ENCODE data around the gene CFAP20.

The CFAP20 gene

DNA sequence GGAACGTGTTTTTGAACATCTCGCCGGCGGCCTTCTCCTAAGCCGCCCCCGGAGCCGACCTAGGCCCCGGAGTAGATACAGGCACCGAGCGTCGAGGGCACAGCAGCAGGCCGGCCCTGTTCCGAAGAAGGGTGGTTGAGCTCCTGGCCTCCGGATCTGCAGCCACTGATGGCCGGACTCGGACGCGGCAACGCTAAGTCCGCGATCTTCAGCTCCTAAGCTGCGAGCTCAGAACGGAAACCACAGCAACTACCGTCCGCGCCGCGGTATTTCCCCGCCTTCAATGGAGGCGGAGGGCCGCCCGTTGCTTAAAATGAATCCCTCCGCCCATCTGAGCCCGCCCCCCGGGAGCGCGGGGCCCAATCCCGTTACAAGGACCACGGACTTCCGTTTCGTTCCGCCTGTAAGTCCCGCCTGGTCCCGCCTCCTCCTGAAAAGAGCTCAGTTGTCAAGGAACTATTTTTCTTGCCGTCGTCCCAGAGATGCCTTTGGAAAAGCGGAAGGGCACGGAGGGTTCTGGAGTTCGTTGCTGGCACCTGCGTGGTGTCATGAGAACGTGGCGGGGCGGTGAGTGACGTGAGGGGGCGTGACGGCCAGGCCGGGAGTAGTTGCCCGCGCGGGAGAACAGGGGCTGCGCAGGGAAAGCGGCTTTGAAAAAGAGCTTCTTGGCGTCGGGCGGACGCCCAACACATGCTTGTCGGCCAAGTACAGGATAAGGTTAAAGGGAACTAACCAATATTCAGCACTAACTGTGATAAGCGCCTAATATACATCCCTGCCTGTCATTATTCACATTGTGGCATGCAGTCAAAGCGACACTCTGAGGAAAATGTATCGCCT lies at the start of gene CFAP20:
Gene CFAP20 (minus strand): TSS at position 285 of the 840 bp plus-strand sequence. CDS start 266 bp downstream, at position 19.
- peak; percentile 99 for DNase-seq

DNA sequence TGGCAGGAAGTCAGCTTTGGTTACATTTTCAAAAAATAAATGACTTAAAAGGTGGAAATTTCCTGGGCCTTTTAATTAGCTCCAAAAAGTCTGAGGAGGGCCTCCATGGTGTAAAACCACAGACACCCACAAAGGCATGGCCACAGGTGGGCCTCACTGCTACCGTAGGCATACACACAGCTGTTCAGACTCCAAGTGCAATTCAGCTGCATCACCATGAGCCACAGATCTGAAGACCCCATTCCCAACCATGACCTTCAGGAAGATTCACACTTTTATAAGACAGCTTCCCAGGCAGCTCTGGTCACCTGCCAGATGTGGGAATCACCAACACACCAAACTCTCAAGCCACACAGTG lies 48.2 kb upstream of the CFAP20 start:
- no peak for DNase-seq

DNA sequence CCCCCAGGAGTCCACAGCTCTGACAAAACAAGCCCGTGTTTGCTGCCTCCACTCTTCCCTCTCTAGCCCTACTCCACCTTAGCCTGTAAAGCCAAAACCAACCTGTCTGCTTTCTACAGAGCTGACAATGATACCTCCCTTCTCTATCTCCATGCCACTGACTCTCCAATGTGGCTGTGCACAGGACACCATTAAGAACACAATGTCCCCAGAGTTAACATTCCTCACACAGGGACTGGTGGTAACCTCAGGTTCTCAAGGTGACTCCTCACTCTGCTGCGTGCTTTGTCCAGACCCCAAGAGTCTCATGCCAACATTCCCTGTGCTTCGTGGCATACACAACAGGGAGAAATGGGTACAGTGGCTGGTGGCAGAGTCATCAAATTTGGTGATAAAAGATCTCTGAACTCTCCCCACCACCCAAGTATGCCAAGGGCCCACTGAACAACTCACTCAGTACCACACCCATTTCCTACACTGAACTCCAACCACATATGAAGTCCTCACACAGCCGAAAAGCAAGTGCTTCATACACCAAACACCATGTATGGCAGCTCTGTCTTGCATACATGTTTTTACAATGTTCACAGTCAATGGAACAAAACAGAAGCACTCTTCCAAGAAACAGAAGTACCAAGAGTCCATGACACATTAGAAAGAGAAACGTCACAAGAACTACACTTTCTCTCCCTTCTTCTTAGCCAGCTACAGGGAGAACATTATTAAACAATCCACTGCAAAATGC lies 47.6 kb upstream of the CFAP20 start:
- DNase-seq: no peak

DNA sequence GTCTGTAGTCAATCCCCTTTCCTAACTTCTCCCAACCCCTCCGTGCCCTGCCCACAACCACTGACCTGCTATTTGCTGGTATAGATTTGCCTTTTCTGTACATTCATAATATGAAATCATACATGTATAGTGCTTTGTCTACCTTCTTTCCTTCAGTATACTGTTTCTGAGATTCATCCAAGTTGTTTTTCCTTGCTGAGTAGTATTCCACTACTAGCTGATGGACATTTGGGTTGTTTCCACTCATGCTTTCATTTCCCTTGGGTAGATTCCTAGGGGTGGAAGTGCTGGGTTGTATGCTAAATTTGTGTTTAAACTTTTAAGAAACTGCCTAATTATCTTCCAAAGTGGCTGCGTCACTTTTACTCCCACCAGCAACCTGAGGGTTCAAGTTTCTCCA lies 41.0 kb upstream of the CFAP20 start:
- no peak for DNase-seq

DNA sequence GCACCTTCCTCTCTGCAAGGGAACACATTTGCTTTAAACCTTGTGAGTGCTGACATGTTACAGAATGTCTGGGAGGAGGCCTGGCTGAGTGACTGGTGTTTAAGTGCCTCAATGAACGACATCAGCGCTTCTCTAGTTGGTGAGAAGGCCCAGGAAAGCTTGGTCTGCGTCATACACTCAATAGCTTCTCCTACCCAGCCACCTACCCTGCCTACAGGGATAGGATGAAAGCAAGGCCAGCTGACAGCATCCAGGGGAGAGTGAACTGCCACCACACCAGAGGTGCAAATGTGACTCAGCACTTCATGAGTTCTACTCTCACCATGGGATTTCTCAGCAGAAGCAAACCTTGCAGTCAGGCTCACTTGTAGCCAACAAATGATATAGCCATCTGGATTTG lies 31.7 kb upstream of the CFAP20 start:
- no peak for DNase-seq

DNA sequence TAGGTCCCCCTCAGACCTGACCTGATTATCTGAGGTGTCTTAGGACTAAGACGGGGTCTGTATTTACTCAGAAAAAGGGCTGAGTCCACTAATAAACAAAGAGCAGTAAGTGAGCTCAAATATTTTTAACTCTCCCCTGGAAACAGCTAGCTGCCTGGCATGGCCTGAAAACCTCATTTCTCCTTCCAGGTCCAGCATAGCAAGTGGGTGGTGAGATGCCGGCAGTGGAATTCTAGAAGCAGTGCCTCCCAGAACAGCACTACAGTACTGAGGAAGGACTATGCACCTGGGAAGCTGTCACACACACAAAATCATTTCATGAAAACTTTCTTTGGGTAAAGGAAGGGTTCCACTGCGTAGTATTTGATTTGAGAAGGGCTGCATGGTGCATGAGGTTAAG lies 29.5 kb upstream of the CFAP20 start:
- DNase-seq: no peak

DNA sequence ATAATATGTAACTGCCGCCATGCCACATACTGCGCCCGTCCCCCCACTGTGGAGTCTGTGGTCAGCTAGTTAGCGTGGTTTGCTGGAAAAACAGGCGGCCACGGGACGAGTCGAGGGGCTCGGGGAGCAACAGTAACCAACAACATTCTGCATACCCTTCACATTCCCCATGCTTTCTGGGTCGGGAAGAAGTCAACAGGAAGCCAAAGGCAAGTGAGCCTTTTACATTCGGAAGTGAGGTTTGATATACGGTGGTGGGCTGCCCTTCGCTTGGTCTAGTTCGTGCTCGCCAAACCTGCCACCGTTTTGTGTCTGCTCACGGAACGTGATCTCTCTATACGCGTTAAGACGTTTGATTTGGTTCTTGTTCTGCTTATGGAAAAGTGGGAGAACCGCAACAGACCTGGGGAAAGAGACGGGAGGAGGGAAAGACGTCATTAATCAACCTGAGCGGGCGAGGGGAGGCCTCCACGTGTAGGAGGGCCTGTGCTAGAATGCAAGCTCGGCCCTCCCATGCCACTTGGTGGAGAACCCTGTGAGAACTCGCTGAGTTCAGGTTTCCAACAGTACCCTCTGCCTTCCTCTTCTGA lies 28.9 kb upstream of the CFAP20 start:
- DNase-seq: no peak

DNA sequence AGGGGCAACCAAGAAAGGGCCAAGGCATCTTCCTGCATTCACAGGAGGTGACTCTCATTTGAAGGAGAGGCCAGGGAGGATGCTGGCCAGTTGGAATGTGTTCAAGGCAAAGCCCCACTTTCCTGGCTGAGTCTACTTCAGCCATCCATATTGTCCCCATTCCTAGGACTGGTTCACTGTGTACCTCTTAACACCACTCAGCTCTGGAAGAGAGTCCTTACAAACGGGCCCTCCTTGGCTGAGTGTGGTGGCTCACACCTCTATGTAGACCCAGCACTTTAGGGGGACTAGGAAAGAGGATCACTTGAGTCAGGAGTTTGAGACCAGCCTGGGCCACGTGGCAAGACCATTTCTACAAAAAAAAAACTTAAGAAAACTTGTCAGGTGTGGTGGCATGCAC lies 28.1 kb upstream of the CFAP20 start:
- DNase-seq: no peak

DNA sequence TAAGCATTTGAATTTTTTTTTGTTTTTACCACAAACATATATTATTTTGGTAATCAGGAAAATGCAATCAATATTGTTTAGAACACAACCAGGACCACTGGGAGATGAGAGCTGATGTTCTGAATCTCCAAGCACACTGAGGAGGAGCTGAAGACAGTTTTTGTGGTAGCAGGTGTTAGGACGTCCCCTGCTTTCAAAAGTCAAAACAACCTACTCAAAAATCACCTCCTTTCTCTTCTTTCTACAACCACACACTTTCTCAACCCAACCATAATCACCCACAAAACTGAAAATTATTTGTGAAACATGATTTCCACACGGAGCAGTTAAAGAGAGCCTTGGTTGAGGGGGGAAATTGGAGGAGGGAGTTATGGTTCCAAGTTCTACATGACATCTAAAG lies 26.7 kb upstream of the CFAP20 start:
- DNase-seq: no peak

DNA sequence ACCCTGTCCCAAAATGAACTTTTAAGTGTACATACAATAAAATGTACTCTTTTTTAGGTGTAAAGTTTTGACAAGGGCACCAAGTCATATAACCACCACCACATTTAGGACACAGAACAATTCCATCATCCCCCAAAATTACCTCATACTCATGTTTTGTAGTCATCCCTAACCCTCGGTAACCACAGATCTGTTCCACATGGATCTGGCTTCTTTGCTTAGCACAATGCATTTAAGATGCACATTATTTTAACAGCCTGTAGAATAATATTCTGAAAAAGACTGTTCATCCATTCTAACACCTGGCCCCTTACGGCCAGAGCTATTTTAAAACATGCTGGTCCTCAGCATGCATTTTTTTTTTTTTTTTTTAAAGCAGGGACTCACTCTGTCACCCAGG lies 25.2 kb upstream of the CFAP20 start:
- no peak for DNase-seq

DNA sequence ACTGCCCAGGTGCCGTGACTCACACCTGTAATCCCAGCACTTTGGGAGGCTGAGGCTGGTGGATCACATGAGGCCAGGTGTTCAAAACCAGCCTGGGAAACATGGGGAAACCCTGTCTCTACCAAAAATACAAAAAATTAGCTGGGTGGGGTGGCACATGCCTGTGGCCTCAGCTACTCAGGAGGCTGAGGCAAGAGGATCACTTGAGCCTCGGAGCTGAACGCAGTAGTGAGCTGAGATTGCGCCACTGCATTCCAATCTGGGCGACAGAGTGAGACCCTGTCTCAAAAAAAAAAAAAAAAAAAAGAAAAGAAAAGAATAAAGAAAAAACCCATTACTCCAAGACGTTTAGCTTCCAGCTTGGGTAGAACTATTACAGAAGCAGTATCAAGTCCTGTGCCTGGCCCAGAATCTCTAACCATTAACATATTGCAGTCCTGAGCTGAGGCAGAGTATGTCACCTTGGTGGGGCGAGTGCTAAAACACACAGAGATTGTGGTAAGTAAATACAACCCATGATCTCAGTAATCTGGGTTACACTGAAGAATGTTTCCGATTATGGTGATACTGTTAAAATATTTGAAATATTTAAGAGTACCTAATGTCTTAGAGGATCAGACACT lies 23.2 kb upstream of the CFAP20 start:
- no peak for DNase-seq

DNA sequence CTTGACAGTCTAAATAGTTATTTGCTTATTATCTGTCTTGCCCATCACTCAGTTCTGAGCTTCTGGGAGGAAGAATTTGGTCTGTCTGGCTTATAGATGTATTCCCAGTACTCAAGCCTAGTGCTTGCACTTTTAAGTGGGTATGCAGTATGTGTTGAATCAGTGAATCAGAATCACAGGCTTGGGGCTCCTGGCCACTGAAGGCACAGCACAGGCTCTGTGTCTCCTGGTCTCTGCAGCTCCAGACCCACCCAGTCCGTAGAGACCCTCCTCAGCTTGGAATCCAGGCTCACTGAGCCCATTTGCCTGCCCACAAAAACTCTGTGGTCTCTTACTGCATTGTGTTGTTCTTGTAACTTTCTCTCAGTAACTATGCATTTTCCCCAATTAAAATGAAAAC lies 19.3 kb upstream of the CFAP20 start:
- no peak for DNase-seq

DNA sequence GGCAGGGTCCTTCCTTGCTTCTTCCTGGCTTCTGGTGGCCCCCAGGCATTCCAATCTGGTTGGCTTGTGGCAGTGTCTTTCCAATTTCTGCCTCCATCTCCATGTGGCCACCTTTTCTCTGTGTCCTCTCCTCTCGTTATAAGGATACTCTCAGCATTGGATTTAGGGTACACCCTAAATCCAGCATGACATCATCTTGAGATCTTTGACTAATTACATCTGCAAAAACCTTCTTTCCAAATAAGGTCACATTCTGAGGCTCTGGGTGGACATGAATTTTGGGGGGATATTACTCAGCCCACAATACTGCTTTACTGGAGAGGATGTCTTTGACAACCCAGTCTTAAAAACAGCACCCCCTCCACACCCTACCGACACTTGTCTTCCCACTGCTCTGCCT lies 18.9 kb upstream of the CFAP20 start:
- DNase-seq: no peak

DNA sequence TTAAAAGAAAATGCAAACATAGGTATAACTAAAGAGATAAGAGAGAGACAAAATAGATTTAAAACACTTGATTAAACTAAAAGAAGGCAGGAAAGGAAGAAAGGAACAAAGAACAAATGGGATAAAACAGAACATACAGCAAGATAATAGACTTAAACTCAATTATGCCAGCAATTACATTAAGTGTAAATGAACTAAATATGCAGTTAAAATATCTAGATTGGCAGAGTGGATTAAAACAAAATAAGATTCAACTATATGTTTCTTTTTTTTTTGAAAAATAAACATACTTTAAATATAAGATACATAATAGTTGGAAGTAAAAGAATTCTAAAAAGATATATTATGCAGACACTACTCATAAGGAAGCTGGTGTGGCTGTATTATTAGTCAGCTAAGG lies 9.7 kb upstream of the CFAP20 start:
- no peak for DNase-seq

DNA sequence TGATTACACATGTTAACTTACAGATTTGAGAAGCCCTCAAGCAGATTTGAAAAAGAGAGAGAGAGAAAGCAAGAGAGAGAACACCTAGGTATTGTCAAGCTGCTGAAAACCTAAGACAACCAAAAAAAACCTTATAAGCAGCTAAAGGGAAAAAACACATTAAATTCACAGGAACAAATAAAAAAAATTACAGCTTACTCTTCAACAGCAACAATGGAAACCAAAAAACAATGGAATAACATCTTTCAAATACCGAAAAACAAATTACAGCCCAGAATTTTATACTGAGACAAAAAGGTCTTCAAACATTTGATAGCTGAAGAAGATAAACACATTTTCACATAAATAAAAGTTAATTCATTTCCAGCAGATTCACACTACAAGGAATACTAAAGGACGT lies 8.4 kb upstream of the CFAP20 start:
- DNase-seq: no peak

DNA sequence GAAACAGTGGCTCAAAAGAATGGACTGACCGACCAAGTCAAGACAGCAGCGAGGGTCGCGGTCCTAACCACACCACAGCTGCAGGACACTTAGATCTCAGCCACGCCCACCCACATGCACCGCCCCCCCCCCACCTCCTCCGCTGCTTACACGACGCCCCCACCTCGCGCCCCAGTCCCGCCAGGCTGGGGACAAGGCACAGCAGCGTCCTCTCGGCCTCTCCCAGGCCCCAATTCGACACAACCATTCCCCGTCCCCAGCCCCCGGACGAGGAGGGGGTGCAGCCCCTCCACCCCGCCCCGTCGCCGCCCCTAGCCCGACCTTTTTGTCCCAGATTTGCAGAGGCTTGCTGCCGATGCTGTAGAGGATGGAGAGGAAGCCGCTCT lies 477 bp downstream of the CFAP20 start:
- DNase-seq: no peak

DNA sequence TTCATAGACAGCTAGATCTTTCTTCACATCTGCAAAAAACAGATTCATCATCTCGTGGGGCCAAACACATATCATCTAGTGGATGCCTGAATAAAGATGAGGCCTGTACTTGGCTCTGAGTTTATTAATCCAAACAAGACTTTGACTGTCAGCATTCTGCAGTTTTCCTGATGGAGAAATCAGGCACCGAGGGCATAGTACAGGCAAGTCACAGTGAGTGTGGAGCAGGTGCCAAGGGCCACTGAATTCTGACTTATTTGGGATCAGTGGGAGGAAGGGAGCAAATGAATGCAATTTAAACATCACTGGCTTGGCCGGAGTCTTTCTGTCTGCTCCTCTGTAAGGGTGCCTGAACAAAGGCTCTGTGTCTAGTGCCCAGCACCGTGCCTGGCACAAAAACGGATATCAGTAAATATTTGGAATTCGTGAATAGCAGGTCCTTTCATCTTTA lies 975 bp downstream of the CFAP20 start:
- peak; percentile 9 for DNase-seq

DNA sequence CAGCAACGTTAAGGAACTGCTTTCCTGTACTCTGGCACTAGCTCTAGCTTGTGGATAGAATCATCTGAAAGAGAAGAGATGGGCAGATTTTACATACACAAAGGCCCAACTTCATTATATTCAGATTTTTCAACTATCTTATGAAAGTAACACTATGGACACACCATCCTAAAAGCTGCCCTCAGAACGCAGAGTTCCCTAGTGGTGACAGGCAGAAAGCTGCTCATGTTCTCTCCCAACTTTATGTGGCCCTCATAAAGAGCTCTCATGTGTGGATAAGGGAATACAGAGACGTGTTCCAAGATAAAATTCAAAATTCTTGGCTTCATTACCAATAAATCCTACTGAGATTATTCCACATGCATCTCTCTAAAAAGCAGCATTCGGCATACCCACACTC lies 1.5 kb downstream of the CFAP20 start:
- no peak for DNase-seq

DNA sequence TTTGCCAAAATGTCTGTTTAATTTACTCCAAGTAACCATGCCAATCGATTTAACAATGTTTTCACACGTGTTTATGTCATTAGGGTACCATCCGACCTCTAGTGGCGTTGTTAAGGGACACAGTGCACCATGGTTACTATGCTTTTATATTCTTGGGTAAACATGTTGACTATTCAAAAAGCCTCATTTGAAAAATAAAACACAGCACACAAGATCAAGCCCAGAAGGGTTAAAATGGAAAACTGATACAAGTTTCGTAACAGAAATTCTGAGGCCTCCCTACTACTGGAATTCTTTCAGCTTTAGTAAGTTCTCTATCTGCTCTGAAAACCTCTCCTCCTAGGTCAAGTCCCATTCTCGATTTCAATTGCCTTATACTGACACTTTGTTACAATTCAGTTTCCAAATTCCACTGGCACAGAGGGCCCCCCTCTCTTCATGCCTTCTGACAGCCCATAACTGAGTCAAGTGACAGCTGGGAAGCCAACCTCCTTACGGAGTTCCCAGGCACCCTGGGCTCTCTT lies 2.1 kb downstream of the CFAP20 start:
- DNase-seq: no peak

DNA sequence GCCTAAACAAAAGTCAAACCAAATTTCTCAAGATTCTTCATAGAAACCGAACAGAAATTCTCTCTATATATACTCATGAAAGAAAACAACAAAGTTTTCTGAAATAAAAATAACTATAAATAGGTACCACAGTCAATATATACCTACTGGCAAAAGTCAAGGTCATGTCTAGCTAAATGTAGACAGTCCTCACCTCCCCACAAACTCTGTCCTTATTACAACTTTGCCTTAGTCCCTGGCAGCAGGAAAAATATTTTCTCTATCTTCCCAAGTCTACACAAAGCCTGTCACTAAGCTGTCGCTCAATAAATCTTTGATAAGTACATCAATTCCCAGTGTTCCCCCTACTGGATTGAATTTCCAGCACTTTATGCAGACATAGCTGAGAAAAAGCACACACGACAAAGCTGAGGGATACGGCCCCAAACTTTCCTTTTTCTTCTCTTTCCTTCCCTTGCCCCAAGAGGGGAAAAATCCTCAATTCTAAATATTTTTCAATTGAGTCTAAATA lies 2.7 kb downstream of the CFAP20 start:
- no peak for DNase-seq

DNA sequence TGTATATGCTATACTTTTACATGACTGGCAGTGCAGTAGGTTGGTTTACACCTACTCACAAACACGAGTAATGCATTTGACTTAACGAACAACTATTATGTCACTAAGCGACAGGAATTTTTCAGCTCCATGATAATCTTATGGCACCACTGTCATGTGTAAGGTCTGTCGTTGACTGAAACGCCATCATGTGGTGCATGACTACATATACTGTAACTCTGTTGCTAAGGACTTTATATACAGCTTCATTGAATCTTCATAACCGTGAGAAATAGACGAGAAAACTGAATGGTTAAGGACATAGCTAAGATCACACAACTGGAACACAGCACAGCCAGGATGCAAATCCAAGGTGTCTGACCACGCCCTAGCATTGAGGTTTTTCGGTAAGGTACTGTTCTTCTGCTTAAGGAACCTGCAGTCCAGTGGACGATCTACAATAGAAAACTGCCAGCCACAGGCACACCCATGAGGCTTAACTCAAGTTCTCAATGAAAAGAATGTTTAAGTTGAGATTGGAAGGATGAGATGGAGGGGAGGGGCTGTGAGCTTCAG lies 3.3 kb downstream of the CFAP20 start:
- DNase-seq: no peak

DNA sequence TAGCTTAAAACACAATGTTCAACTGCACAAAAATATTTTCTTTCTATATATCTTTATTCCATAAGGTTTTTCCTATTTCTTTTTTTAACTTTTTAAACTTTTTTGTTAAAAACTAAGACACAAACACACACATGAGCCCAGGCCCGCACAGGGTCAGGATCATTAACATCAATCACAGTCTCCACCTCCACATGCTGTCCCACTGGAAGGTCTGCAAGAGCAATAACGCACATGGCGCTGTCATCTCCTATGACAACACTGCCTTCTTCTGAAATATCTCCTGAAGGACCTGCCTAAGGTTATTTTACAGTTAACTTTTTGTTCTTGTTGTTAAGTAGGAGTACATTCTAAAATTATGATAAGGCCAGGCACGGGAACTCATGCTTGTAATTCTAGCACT lies 4.1 kb downstream of the CFAP20 start:
- DNase-seq: no peak

DNA sequence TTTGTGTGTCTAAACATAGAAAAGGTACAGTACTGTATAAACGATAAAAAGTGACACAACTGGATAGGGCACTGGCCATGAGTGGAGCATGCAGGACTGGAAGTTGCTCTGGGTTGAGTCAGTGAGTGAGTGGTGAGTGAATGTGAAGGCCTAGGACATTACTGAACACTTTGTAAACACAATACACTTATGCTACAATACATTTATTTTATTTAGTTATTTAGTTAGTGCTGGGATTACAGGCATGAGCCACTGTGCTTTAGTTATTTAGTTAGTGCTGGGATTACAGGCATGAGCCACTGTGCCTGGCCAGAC lies 4.6 kb downstream of the CFAP20 start:
- DNase-seq: no peak
